GM12878 (cell line): ENCODE data around the gene CCDC178. TPM values are rescaled to one million over a fixed set of nuclear protein-coding genes. Genes with fewer than 3 reads are reported as not detected.

ENCODE experiments used
- ATAC-seq: fragments of 200-7000 bp; cut with Tn5 transposase; 3 replicates; pipeline ENCODE4 v1.9.1; 2020; ENCODE audit warnings: mild to moderate bottlenecking, moderate library complexity
- BruUV-seq: library from RNA; stranded (reverse); fragments of 400-500 nt; replicated peaks from 2 replicates; lab custom pipeline; 2021; lab: Mats Ljungman, UMichigan
- CTCF ChIA-PET: fragments of 300-600 bp; sonication (Branson Sonifier 250); formaldehyde crosslinking; extraction: SDS; loops from one replicate; lab custom pipeline; 2021; ENCODE audit warnings: inconsistent platforms; lab: Yijun Ruan, JAX
- POLR2A ChIA-PET: fragments of 350-600 bp; formaldehyde crosslinking; extraction: SDS; loops from one replicate; lab custom pipeline; 2021; ENCODE audit warnings: inconsistent platforms; lab: Charles Lee
- RAD21 ChIA-PET: fragments of 300-600 bp; sonication (Branson Sonifier 250); formaldehyde crosslinking; loops from one replicate; lab custom pipeline; 2023; ENCODE audit warnings: antibody characterized with exemption; ENCODE audit not compliant: unreplicated experiment; lab: Charles Lee
- SMC1A ChIA-PET: fragments of 300-600 bp; sonication (Branson Sonifier 250); formaldehyde crosslinking; loops from one replicate; lab custom pipeline; 2023; ENCODE audit not compliant: unreplicated experiment, uncharacterized antibody; lab: Charles Lee
- DNase-seq: peaks from one replicate; pipeline ENCODE4 v3.0.0-alpha.2; 2011; ENCODE audit warnings: low read depth, low spot score
- FAIRE-seq: peaks from 3 replicates; lab custom pipeline; 2011; peaks lifted over from hg19 to GRCh38; lab: Jason Lieb, UNC
- H2AFZ ChIP-seq: 2 replicates; pipeline ENCODE4 v1.6.0; 2011; ENCODE audit warnings: low read depth, low read length, control low read depth; ENCODE audit not compliant: control insufficient read depth
- H3K27ac ChIP-seq: 2 replicates; pipeline ENCODE4 v1.5.1; 2011; ENCODE audit warnings: control low read depth; ENCODE audit not compliant: control insufficient read depth, insufficient read depth
- H3K27me3 ChIP-seq, 2 experiments: replicated peaks in 1 of 2; 2 replicates each; pipeline versions ENCODE4 v1.6.0 to v1.6.1; 2011; ENCODE audit warnings: low read length in 1 of 2; ENCODE audit not compliant: control insufficient read depth in 2 of 2, insufficient read depth in 2 of 2
- H3K36me3 ChIP-seq, 2 experiments: 2 replicates each; pipeline ENCODE4 v1.5.1; 2011; ENCODE audit warnings: low read length in 1 of 2; ENCODE audit not compliant: control insufficient read depth in 2 of 2, insufficient read depth in 2 of 2
- H3K4me1 ChIP-seq: 2 replicates; pipeline ENCODE4 v1.6.1; 2011; ENCODE audit warnings: mild to moderate bottlenecking, low read length, moderate library complexity, mixed read lengths; ENCODE audit not compliant: control insufficient read depth, insufficient read depth
- H3K4me2 ChIP-seq: 2 replicates; pipeline ENCODE4 v1.6.0; 2011; ENCODE audit warnings: control low read depth; ENCODE audit not compliant: control insufficient read depth, insufficient read depth
- H3K4me3 ChIP-seq: fragments of 200-600 bp; sonication (generic); 2 replicates; pipeline ENCODE4 v1.5.1; 2016
- H3K79me2 ChIP-seq: 2 replicates; pipeline ENCODE4 v1.6.0; 2011; ENCODE audit warnings: low read length; ENCODE audit not compliant: control insufficient read depth, insufficient read depth
- H3K9ac ChIP-seq: 2 replicates; pipeline ENCODE4 v1.8.0; 2011; ENCODE audit warnings: low read length, control low read depth, mixed read lengths; ENCODE audit not compliant: control insufficient read depth, insufficient read depth
- H3K9me3 ChIP-seq: replicated peaks from 3 replicates; pipeline ENCODE4 v1.5.1; 2011; ENCODE audit warnings: mild to moderate bottlenecking, low read length; ENCODE audit not compliant: control insufficient read depth, insufficient read depth
- H4K20me1 ChIP-seq: 2 replicates; pipeline ENCODE4 v1.6.0; 2011; ENCODE audit not compliant: control insufficient read depth, insufficient read depth
- CBX5 ChIP-seq: sonication (generic); IDR thresholded peaks from 2 replicates; pipeline ENCODE4 v1.6.1; 2016; ENCODE audit warnings: low read depth, moderate library complexity, mild to moderate bottlenecking, inconsistent platforms
- CEBPB ChIP-seq, 2 experiments: fragments of 150-350 bp in 1 of 2; IDR thresholded peaks; 2 replicates each; pipeline ENCODE4 v1.6.1; 2012 to 2014; ENCODE audit warnings: low read depth in 2 of 2, low read length in 2 of 2, borderline replicate concordance in 1 of 2, inconsistent platforms in 1 of 2
- ESRRA ChIP-seq: IDR thresholded peaks from 2 replicates; pipeline ENCODE4 v1.6.1; 2012; ENCODE audit warnings: mild to moderate bottlenecking, low read length, improper control_type of control experiment
- FOXK2 ChIP-seq: fragments of 450-650 bp; IDR thresholded peaks from 2 replicates; pipeline ENCODE4 v1.6.1; 2017; ENCODE audit warnings: mild to moderate bottlenecking, moderate library complexity
- KDM1A ChIP-seq: fragments of 200-600 bp; sonication (generic); IDR thresholded peaks from 2 replicates; pipeline ENCODE4 v1.6.1; 2016; ENCODE audit warnings: borderline replicate concordance
- MTA2 ChIP-seq: fragments of 450-650 bp; IDR thresholded peaks from 2 replicates; pipeline ENCODE4 v1.6.1; 2016; ENCODE audit warnings: low read depth, mild to moderate bottlenecking, moderate library complexity
- MTA3 ChIP-seq: IDR thresholded peaks from 2 replicates; pipeline ENCODE4 v1.6.1; 2012; ENCODE audit warnings: low read length, inconsistent platforms, borderline replicate concordance
- STAT1 ChIP-seq: fragments of 450-650 bp; conservative IDR thresholded peaks from 2 replicates; pipeline ENCODE4 v1.6.1; 2014; ENCODE audit warnings: antibody characterized with exemption, mild to moderate bottlenecking
- STAT3 ChIP-seq: IDR thresholded peaks from 2 replicates; pipeline ENCODE4 v1.6.1; 2011; ENCODE audit warnings: low read depth, low read length, improper control_type of control experiment
- WGBS: methylation state at CpG from one replicate; pipeline ENCODE4 v1.1.6; 2016; ENCODE audit warnings: low lambda C conversion rate; ENCODE audit not compliant: insufficient replicate concordance, insufficient coverage; ENCODE audit errors: missing lambda C conversion rate; 5-methylcytosine and 5-hydroxymethylcytosine counted together
- in situ Hi-C: fragments of 300-500 bp; cut with MboI; formaldehyde crosslinking; loops from 9 replicates; pipeline ENCODE4 v1.14.3; 2018; ENCODE audit warnings: mixed read lengths
- intact Hi-C: fragments of 100-400 bp; cut with micrococcal nuclease; formaldehyde crosslinking; loops from one replicate; pipeline ENCODE4 v1.14.2; 2022; ENCODE audit not compliant: unreplicated experiment
- polyA plus RNA-seq, 11 experiments: library from polyadenylated mRNA; depleted of rRNA in 4 of 11; unstranded in 6 of 11; stranded (reverse) in 5 of 11; fragments of >200 nt; fragmentation: Nextera tagmentation in 4 of 11; fragmentation: Illumina TruSeq in 1 of 11; extraction: Ambion mirVana in 4 of 11; extraction: Trizol in 1 of 11; gene quantifications; 1 replicate in 1 of 11; 2 replicates in 10 of 11; pipeline versions ENCODE4 v1.2.1 to v1.2.3, GENCODE V29; 2011 to 2016; ENCODE audit warnings: inconsistent platforms in 2 of 11, missing spikeins in 2 of 11, low read depth in 1 of 11
- total RNA-seq, 4 experiments: library from RNA; depleted of rRNA in 3 of 4; stranded (reverse); fragments of >200 nt in 3 of 4; fragmentation: Illumina TruSeq in 1 of 4; extraction: Trizol in 1 of 4; gene quantifications; 2 replicates each; pipeline versions ENCODE4 v1.2.1 to v1.2.3, GENCODE V29; 2013 to 2021
- TF ChIP-seq, protein P1 (sequence below): fragments of 450-650 bp; IDR thresholded peaks from 2 replicates; pipeline ENCODE4 v1.6.1; 2017; ENCODE audit warnings: borderline replicate concordance
- TF ChIP-seq, protein P2 (sequence below): fragments of 450-650 bp; IDR thresholded peaks from 2 replicates; pipeline ENCODE4 v1.6.1; 2017; ENCODE audit warnings: mild to moderate bottlenecking
- TF ChIP-seq, protein P3 (sequence below): fragments of 450-650 bp; formaldehyde crosslinking; IDR thresholded peaks from 2 replicates; pipeline ENCODE4 v1.5.0; 2022; ENCODE audit warnings: mild to moderate bottlenecking, missing genetic modification characterization

Gene CCDC178
- total and polyA plus RNA-seq, 10 of the 15 experiments (the other 5 are each of a cell fraction or from before 2014, with no cell fraction given), result 0.04 TPM; not detected in 9

DNA sequence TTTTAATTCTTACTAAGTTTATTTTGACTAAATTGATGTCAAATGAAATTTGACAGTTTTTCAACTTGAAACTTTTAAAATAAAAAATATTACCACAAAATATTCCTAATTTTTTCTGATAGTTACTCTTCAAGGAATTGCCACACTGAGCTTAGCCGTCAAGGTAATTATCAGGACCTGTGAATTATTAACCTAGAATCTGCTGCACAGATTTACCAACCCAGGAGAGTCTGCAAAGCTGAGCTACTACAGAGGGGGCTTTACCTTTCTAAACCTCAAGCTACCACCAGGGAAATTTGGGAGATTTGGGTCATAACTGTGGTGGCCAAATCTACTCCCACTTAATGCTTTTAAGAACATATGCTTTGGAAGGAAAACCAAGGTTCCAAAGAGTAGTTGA lies 324.6 kb downstream of the CCDC178 start:
- CTCF ChIA-PET, result no interaction called here
- DNase-seq (no peak), ATAC-seq (no peak), FAIRE-seq (no peak)
- H3K36me3 ChIP-seq, result no peaks in the 10 kb centered on the region
- RAD21 ChIA-PET, result no interaction called here
- no peaks in the 10 kb centered on the region for H4K20me1 ChIP-seq
- H3K4me3 ChIP-seq, result no peak overlapping the region
- SMC1A ChIA-PET, result interaction anchor here (0.9 kb wide), 1 partner anchor 15 kb away, joined by 4 read pairs; no protein-coding TSS in a partner anchor
- 45% methylated on average over 1 of the region's 1 CpG for WGBS
- no peaks in the 10 kb centered on the region for H3K4me1 ChIP-seq
- no peaks in the 10 kb centered on the region for H3K79me2 ChIP-seq
- in situ Hi-C loops, result no loop called here
- no peaks in the 10 kb centered on the region for H3K9me3 ChIP-seq
- BruUV-seq, result no TSS peak
- TF ChIP-seq STAT1, result no peak
- TF ChIP-seq ESRRA, result no peak
- TF ChIP-seq KDM1A, result no peak
- TF ChIP-seq, protein P1, sequence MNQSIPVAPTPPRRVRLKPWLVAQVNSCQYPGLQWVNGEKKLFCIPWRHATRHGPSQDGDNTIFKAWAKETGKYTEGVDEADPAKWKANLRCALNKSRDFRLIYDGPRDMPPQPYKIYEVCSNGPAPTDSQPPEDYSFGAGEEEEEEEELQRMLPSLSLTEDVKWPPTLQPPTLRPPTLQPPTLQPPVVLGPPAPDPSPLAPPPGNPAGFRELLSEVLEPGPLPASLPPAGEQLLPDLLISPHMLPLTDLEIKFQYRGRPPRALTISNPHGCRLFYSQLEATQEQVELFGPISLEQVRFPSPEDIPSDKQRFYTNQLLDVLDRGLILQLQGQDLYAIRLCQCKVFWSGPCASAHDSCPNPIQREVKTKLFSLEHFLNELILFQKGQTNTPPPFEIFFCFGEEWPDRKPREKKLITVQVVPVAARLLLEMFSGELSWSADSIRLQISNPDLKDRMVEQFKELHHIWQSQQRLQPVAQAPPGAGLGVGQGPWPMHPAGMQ, result no peak
- no peak for TF ChIP-seq STAT3
- TF ChIP-seq FOXK2, result no peak
- no peak for TF ChIP-seq MTA3
- TF ChIP-seq MTA2, result no peak
- TF ChIP-seq, protein P2, sequence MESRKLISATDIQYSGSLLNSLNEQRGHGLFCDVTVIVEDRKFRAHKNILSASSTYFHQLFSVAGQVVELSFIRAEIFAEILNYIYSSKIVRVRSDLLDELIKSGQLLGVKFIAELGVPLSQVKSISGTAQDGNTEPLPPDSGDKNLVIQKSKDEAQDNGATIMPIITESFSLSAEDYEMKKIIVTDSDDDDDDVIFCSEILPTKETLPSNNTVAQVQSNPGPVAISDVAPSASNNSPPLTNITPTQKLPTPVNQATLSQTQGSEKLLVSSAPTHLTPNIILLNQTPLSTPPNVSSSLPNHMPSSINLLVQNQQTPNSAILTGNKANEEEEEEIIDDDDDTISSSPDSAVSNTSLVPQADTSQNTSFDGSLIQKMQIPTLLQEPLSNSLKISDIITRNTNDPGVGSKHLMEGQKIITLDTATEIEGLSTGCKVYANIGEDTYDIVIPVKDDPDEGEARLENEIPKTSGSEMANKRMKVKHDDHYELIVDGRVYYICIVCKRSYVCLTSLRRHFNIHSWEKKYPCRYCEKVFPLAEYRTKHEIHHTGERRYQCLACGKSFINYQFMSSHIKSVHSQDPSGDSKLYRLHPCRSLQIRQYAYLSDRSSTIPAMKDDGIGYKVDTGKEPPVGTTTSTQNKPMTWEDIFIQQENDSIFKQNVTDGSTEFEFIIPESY, result no peak
- TF ChIP-seq, protein P3, sequence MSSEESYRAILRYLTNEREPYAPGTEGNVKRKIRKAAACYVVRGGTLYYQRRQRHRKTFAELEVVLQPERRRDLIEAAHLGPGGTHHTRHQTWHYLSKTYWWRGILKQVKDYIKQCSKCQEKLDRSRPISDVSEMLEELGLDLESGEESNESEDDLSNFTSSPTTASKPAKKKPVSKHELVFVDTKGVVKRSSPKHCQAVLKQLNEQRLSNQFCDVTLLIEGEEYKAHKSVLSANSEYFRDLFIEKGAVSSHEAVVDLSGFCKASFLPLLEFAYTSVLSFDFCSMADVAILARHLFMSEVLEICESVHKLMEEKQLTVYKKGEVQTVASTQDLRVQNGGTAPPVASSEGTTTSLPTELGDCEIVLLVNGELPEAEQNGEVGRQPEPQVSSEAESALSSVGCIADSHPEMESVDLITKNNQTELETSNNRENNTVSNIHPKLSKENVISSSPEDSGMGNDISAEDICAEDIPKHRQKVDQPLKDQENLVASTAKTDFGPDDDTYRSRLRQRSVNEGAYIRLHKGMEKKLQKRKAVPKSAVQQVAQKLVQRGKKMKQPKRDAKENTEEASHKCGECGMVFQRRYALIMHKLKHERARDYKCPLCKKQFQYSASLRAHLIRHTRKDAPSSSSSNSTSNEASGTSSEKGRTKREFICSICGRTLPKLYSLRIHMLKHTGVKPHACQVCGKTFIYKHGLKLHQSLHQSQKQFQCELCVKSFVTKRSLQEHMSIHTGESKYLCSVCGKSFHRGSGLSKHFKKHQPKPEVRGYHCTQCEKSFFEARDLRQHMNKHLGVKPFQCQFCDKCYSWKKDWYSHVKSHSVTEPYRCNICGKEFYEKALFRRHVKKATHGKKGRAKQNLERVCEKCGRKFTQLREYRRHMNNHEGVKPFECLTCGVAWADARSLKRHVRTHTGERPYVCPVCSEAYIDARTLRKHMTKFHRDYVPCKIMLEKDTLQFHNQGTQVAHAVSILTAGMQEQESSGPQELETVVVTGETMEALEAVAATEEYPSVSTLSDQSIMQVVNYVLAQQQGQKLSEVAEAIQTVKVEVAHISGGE, result no peak
- TF ChIP-seq CBX5, result no peak
- no peak for TF ChIP-seq CEBPB (IDR thresholded peaks at IDR 0.05; ENCODE audit: borderline replicate concordance in 1 of 2, low read depth in 2 of 2, low read length in 2 of 2)
- H3K27ac ChIP-seq, result no peak overlapping the region
- H2AFZ ChIP-seq, result no peak overlapping the region
- no peak overlapping the region for H3K4me2 ChIP-seq
- POLR2A ChIA-PET, result no interaction called here
- no peaks in the 10 kb centered on the region for H3K27me3 ChIP-seq
- intact Hi-C loops, result no loop called here
- H3K9ac ChIP-seq, result no peak overlapping the region
